Psoas muscle (tissue), 8 donors: Measurements from ENCODE around the gene ZFY. TPM values are rescaled to one million over a fixed set of nuclear protein-coding genes. Genes with fewer than 3 reads are reported as not detected.

Source experiments
- ATAC-seq, 4 donors: fragments of 200-7000 bp; cut with Tn5 transposase; one replicate each; pipeline ENCODE4 v1.9.1; 2020; ENCODE audit warnings: moderate library complexity in 3 of 4, mild to moderate bottlenecking in 2 of 4
- DNase-seq, 2 donors: peaks; one replicate each; pipeline ENCODE4 v3.0.0-alpha.2; 2020
- H3K27ac ChIP-seq: fragments of 200-600 bp; one replicate; pipeline ENCODE4 v1.8.0; 2022
- H3K27me3 ChIP-seq, 3 donors: fragments of 200-600 bp in 1 of 3; one replicate each; pipeline versions ENCODE4 v1.6.1 to v1.8.0; 2013 to 2022; ENCODE audit warnings: low read length in 2 of 3, mild to moderate bottlenecking in 2 of 3, moderate library complexity in 1 of 3; ENCODE audit not compliant: insufficient read depth in 3 of 3
- H3K36me3 ChIP-seq, 2 donors: fragments of 200-600 bp in 1 of 2; one replicate each; pipeline versions ENCODE4 v1.6.1 to v1.8.0; 2013 to 2022; ENCODE audit warnings: low read depth in 1 of 2, mild to moderate bottlenecking in 1 of 2, moderate library complexity in 1 of 2; ENCODE audit not compliant: insufficient read depth in 1 of 2
- H3K4me1 ChIP-seq: fragments of 200-600 bp; one replicate; pipeline ENCODE4 v1.8.0; 2022
- H3K4me3 ChIP-seq: fragments of 200-600 bp; one replicate; pipeline ENCODE4 v1.8.0; 2022; ENCODE audit warnings: mild to moderate bottlenecking
- H3K9me3 ChIP-seq: fragments of 200-600 bp; one replicate; pipeline ENCODE4 v1.8.0; 2022
- WGBS, 3 donors: extraction: QIAGEN DNeasy Blood & Tissue Kit; methylation state at CpG; one replicate each; pipeline versions ENCODE4 v1.1.6 to v1.1.7; 2013; 5-methylcytosine and 5-hydroxymethylcytosine counted together
- intact Hi-C, 2 donors: fragments of 100-400 bp; cut with DNase I; formaldehyde crosslinking; loops; one replicate each; pipeline versions ENCODE4 v1.11.0 to v1.14.2; 2022
- polyA plus RNA-seq, 3 donors: library from polyadenylated mRNA; stranded (reverse); fragments of 200-250 nt; gene quantifications; one replicate each; pipeline ENCODE4 v1.2.3, GENCODE V29; 2013
- total RNA-seq, 4 donors: library from RNA; stranded (reverse); fragmentation: NEBNext Ultra II Directional in 2 of 4; extraction: Animal tissue kit (Norgen Biotek cat#: 25700) in 2 of 4; gene quantifications; one replicate each; pipeline versions ENCODE4 v1.2.1 to v1.2.4, GENCODE V29; 2021 to 2023
- TF ChIP-seq, protein P1 (sequence below): fragments of 200-600 bp; IDR thresholded peaks from one replicate; pipeline ENCODE4 v1.8.0; 2022; ENCODE audit warnings: antibody characterized with exemption
- donor health status: healthy with polysubstance abuse.
- donor health status: DM: no; HTN: no; CAD: no; lungs with moderate emphysema.
- donor health status: Bipolar disorder and iron deficiency.
- donor health status: healthy.
- donor health status: DM: yes; HTN: yes; CAD: no.
- donor health status: DM: no; HTN: no; CAD: no.
- donor health status: DM: no; HTN: no; CAD: no.
- donor health status: DM: yes; HTN: yes; CAD: no.

Gene ZFY
- total and polyA plus RNA-seq, 7 donors: 3.4 to 8.4 TPM; not detected in 5

DNA sequence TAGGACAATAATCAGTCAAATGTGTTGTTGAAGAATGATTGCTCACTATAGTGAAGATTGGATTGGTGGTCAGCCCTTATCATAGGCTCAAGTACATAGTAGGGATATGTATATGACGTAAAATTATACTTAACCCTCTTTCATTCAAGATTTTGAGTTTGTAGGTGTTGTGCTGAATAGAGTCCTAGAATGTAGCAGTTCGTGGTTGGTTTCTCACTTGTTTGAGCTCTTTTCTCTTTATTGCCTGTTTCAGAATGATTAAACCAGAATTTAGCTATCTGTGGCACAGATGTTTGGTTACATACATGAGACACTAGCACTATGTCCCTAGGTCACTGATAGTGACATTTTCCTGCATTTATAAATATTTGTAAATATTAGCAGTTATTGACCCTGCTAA lies 15.5 kb downstream of the ZFY start:
- Histone ChIP-seq H3K4me3 (no peak overlapping the region), H3K27ac (no peak overlapping the region), H3K27me3 (no peaks in the 10 kb centered on the region), H3K9me3 (no peaks in the 10 kb centered on the region), H3K36me3 (no peaks in the 10 kb centered on the region), H3K4me1 (no peaks in the 10 kb centered on the region)
- intact Hi-C loops: no loop called here
- TF ChIP-seq, protein P1, sequence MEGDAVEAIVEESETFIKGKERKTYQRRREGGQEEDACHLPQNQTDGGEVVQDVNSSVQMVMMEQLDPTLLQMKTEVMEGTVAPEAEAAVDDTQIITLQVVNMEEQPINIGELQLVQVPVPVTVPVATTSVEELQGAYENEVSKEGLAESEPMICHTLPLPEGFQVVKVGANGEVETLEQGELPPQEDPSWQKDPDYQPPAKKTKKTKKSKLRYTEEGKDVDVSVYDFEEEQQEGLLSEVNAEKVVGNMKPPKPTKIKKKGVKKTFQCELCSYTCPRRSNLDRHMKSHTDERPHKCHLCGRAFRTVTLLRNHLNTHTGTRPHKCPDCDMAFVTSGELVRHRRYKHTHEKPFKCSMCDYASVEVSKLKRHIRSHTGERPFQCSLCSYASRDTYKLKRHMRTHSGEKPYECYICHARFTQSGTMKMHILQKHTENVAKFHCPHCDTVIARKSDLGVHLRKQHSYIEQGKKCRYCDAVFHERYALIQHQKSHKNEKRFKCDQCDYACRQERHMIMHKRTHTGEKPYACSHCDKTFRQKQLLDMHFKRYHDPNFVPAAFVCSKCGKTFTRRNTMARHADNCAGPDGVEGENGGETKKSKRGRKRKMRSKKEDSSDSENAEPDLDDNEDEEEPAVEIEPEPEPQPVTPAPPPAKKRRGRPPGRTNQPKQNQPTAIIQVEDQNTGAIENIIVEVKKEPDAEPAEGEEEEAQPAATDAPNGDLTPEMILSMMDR: no peak
- ATAC-seq (no peak), DNase-seq (no peak)
- WGBS, 3 donors: 91 to 97% methylated on average over 2 of the region's 2 CpGs; no CpG with 5 or more reads in 1 of the 3 donors

DNA sequence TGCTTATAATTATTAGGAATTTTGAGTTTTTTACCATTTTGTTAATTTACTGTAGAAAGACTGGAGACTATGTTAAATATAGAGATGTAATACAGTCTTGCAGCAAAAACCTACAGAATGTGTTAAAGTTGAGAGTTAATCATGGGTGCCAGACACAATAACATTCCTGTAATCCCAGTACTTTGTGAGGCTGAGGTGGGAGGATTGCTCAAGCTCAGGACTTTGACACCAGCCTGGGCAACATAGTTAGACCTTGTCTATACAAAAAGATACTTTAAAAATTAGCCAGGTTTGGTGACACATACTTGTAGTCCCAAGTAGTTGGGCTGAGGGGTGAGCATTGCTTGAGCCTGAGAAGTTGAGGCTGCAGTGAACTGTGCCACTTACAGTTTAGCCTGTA lies 17.7 kb downstream of the ZFY start:
- H3K4me1 ChIP-seq: no peaks in the 10 kb centered on the region
- intact Hi-C loops: no loop called here

DNA sequence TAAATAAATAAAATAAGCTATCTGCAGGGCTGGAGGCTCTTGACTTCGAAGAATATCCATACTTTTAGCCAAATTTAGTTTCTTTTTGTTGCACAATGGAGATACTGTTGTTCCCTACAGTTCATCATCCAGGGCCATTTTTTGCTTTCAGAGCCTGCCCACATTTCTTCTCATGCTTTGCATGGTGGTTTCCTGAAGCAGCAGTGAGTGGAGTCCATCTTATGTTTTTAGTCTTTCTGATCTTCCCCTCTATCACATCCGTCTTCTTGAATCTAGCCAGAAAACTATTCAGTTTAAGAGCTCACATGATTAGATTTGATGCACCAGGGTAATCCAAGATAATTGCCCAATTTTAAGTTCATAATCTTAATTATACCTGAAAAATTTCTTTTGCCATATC lies 19.6 kb downstream of the ZFY start:
- no peak overlapping the region for H3K4me3 ChIP-seq
- intact Hi-C loops: no loop called here
- H3K27me3 ChIP-seq: no peaks in the 10 kb centered on the region
- H3K27ac ChIP-seq: no peak overlapping the region
- WGBS, 3 donors: 95 to 99% methylated on average over 2 of the region's 2 CpGs; no CpG with 5 or more reads in 1 of the 3 donors
- no peaks in the 10 kb centered on the region for H3K36me3 ChIP-seq
- H3K4me1 ChIP-seq: no peaks in the 10 kb centered on the region
- H3K9me3 ChIP-seq: no peaks in the 10 kb centered on the region
- ATAC-seq (no peak), DNase-seq (no peak)
- TF ChIP-seq, protein P1: no peak

More for the DNA sequence above, 17.7 kb downstream of the ZFY start:
- DNase-seq: no peak
- Histone ChIP-seq H3K27me3 (no peaks in the 10 kb centered on the region), H3K36me3 (no peaks in the 10 kb centered on the region), H3K27ac (no peak overlapping the region), H3K4me3 (no peak overlapping the region), H3K9me3 (no peaks in the 10 kb centered on the region)
- TF ChIP-seq, protein P1: no peak
- ATAC-seq: no peak

DNA sequence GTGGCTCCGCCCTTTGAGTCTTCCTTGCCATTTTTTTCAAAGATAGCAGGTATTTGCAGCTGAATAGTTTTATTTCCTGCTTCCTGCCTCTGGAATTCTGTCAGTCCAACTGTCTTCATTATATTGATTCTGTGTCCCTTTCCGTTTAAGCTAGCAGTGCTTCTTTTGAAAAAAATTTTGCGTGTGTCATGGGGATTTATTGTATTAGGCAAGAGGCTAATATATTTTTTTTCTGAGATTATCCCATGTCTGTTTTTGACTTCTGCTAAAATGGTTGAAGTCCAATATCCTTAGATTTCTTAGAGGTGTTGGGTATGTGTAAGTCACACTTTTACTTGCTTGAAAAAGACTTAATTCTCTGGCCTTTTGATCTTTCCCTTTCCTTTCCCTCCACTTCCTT lies 20.4 kb downstream of the ZFY start:
- Histone ChIP-seq H3K27me3 (no peaks in the 10 kb centered on the region), H3K4me3 (no peak overlapping the region), H3K27ac (no peak overlapping the region), H3K4me1 (no peaks in the 10 kb centered on the region), H3K9me3 (no peaks in the 10 kb centered on the region), H3K36me3 (no peaks in the 10 kb centered on the region)
- no peak for DNase-seq
- 70 to 71% methylated on average over 3 of the region's 3 CpGs; no CpG with 5 or more reads in 1 of the 3 donors for WGBS, 3 donors
- intact Hi-C loops: no loop called here
- ATAC-seq: no peak
- TF ChIP-seq, protein P1: no peak

DNA sequence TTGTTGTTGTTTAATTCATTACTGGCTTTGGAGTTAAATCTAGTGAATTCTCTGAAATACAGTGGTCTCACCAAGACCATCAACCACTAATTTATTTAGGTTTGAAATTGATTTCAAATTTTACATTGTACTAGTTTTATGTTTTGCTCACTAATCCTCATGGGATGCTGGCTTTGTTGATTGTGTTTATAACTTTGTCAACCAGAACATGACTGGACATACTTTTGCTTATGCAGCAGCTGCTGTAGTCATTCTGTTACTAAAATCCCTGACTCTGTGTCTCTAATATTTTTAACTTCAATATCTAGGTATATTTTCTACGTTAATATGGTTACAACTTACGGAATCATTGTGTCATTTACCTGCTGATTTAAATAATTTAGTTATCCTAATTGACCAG lies 26.9 kb downstream of the ZFY start:
- H3K27me3 ChIP-seq: no peaks in the 10 kb centered on the region
- ATAC-seq (no peak), DNase-seq (no peak)
- intact Hi-C loops: no loop called here
- H3K27ac ChIP-seq: no peak overlapping the region
- no peaks in the 10 kb centered on the region for H3K36me3 ChIP-seq
- no peaks in the 10 kb centered on the region for H3K4me1 ChIP-seq
- H3K9me3 ChIP-seq: no peaks in the 10 kb centered on the region
- H3K4me3 ChIP-seq: no peak overlapping the region
- TF ChIP-seq, protein P1: no peak
- 85 to 86% methylated on average over 2 of the region's 2 CpGs; no CpG with 5 or more reads in 1 of the 3 donors for WGBS, 3 donors
